Nephron (organoid): ENCODE measurements around the gene ATF5.
A peak's percentile ranks its signal among the peaks of the same experiment; 100 is the strongest.

ENCODE experiments used
- H3K27ac Mint-ChIP-seq, 3 experiments: 2 replicates each; pipeline ENCODE4 v1.8.0; 2020; ENCODE audit warnings: mixed read lengths in 3 of 3, mild to moderate bottlenecking in 2 of 3, moderate library complexity in 1 of 3
- H3K27me3 Mint-ChIP-seq: 2 replicates; pipeline ENCODE4 v1.8.0; 2021; ENCODE audit warnings: low read depth, mild to moderate bottlenecking, moderate library complexity, mixed read lengths
- H3K36me3 Mint-ChIP-seq: 2 replicates; pipeline ENCODE4 v1.8.0; 2020; ENCODE audit warnings: low read depth, mixed read lengths
- H3K4me1 Mint-ChIP-seq: 2 replicates; pipeline ENCODE4 v1.8.0; 2020; ENCODE audit warnings: mixed read lengths
- H3K4me3 Mint-ChIP-seq, 3 experiments: 2 replicates each; pipeline ENCODE4 v1.8.0; 2020; ENCODE audit warnings: mild to moderate bottlenecking in 3 of 3, mixed read lengths in 3 of 3, moderate library complexity in 2 of 3
- H3K9me3 Mint-ChIP-seq: 2 replicates; pipeline ENCODE4 v1.8.0; 2020; ENCODE audit warnings: mixed read lengths
- CTCF ChIP-seq, 3 experiments: fragments of 200-600 bp; sonication (generic); IDR thresholded peaks; one replicate each; pipeline ENCODE4 v1.5.0; 2021; ENCODE audit warnings: antibody characterized with exemption in 3 of 3; ENCODE audit not compliant: unreplicated experiment in 3 of 3

ATF5 gene

GRCh38 chr19:49910179-49910578 lies 18.8 kb upstream of the ATF5 start:
- peaks cover 17% of the 10 kb centered on the region for H3K4me1 Mint-ChIP-seq
- H3K27ac Mint-ChIP-seq: no peak overlapping the region
- no peaks in the 10 kb centered on the region for H3K9me3 Mint-ChIP-seq
- peaks cover 62% of the 10 kb centered on the region for H3K36me3 Mint-ChIP-seq
- H3K27me3 Mint-ChIP-seq: no peaks in the 10 kb centered on the region
- TF ChIP-seq CTCF (IDR thresholded peaks at IDR 0.05; ENCODE audit: unreplicated experiment in 3 of 3): no peak
- no peak overlapping the region for H3K4me3 Mint-ChIP-seq

- H3K36me3 Mint-ChIP-seq: peaks cover 64% of the 10 kb centered on the region
- TF ChIP-seq CTCF (IDR thresholded peaks at IDR 0.05; ENCODE audit: unreplicated experiment in 3 of 3): no peak
- peaks cover 17% of the 10 kb centered on the region for H3K4me1 Mint-ChIP-seq
- peak overlapping the region; percentile 73 to 87 (median 79) for H3K27ac Mint-ChIP-seq
- no peaks in the 10 kb centered on the region for H3K27me3 Mint-ChIP-seq
- H3K9me3 Mint-ChIP-seq: no peaks in the 10 kb centered on the region
- H3K4me3 Mint-ChIP-seq: no peak overlapping the region
Measured at GRCh38 chr19:49911381-49912145, 17.4 kb upstream of the ATF5 start.

- H3K27me3 Mint-ChIP-seq: no peaks in the 10 kb centered on the region
- H3K4me3 Mint-ChIP-seq: no peak overlapping the region
- peaks cover 23% of the 10 kb centered on the region for H3K4me1 Mint-ChIP-seq
- peaks cover 61% of the 10 kb centered on the region for H3K36me3 Mint-ChIP-seq
- peak overlapping the region; percentile 43 to 82 (median 71) for H3K27ac Mint-ChIP-seq
- H3K9me3 Mint-ChIP-seq: peaks cover 3% of the 10 kb centered on the region
- TF ChIP-seq CTCF (IDR thresholded peaks at IDR 0.05; ENCODE audit: unreplicated experiment in 3 of 3): no peak
Measured at GRCh38 chr19:49912965-49913685, 15.9 kb upstream of the ATF5 start.

GRCh38 chr19:49913720-49914119 lies 15.3 kb upstream of the ATF5 start:
- no peak for TF ChIP-seq CTCF (IDR thresholded peaks at IDR 0.05; ENCODE audit: unreplicated experiment in 3 of 3)

GRCh38 chr19:49915271-49915670 lies 13.7 kb upstream of the ATF5 start:
- Mint-ChIP-seq H3K9me3 (peaks cover 3% of the 10 kb centered on the region), H3K27ac (no peak overlapping the region), H3K4me1 (peaks cover 23% of the 10 kb centered on the region), H3K36me3 (peaks cover 66% of the 10 kb centered on the region), H3K27me3 (no peaks in the 10 kb centered on the region), H3K4me3 (no peak overlapping the region)
- TF ChIP-seq CTCF (IDR thresholded peaks at IDR 0.05; ENCODE audit: unreplicated experiment in 3 of 3): no peak

More at GRCh38 chr19:49913720-49914119, 15.3 kb upstream of the ATF5 start:
- Mint-ChIP-seq H3K4me1 (peaks cover 23% of the 10 kb centered on the region), H3K27me3 (no peaks in the 10 kb centered on the region), H3K4me3 (no peak overlapping the region), H3K27ac (peak overlapping the region in 2 of 3 experiments; percentile 43 to 71), H3K9me3 (peaks cover 3% of the 10 kb centered on the region), H3K36me3 (peaks cover 61% of the 10 kb centered on the region)
